Epithelial cell of esophagus (primary cell): ENCODE results near the gene ECPAS.
"Not testable (repeated sequence)": the region's sequence is repeated elsewhere in the genome, so short reads cannot be mapped to it uniquely, and the experiment has no call there.

ENCODE experiments used
- DNase-seq: peaks from one replicate; pipeline ENCODE4 v3.0.0; 2010; ENCODE audit warnings: low read depth
- H3K4me3 ChIP-seq: 2 replicates; pipeline ENCODE4 v1.5.1; 2011; ENCODE audit warnings: mild to moderate bottlenecking, low read length, control low read depth
- TF ChIP-seq, protein P1 (sequence below): IDR thresholded peaks from 2 replicates; pipeline ENCODE4 v1.5.1; 2011; ENCODE audit warnings: low read depth, mild to moderate bottlenecking, low read length, control low read depth, inconsistent platforms; ENCODE audit not compliant: insufficient read depth; ENCODE audit errors: missing control alignments

The ECPAS gene

GRCh38 chr9:111524731-111525055 lies 40.5 kb upstream of the ECPAS start:
- DNase-seq = no peak
- TF ChIP-seq, protein P1, sequence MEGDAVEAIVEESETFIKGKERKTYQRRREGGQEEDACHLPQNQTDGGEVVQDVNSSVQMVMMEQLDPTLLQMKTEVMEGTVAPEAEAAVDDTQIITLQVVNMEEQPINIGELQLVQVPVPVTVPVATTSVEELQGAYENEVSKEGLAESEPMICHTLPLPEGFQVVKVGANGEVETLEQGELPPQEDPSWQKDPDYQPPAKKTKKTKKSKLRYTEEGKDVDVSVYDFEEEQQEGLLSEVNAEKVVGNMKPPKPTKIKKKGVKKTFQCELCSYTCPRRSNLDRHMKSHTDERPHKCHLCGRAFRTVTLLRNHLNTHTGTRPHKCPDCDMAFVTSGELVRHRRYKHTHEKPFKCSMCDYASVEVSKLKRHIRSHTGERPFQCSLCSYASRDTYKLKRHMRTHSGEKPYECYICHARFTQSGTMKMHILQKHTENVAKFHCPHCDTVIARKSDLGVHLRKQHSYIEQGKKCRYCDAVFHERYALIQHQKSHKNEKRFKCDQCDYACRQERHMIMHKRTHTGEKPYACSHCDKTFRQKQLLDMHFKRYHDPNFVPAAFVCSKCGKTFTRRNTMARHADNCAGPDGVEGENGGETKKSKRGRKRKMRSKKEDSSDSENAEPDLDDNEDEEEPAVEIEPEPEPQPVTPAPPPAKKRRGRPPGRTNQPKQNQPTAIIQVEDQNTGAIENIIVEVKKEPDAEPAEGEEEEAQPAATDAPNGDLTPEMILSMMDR = no peak
- peak overlapping the region; percentile 75 for H3K4me3 ChIP-seq

DNA sequence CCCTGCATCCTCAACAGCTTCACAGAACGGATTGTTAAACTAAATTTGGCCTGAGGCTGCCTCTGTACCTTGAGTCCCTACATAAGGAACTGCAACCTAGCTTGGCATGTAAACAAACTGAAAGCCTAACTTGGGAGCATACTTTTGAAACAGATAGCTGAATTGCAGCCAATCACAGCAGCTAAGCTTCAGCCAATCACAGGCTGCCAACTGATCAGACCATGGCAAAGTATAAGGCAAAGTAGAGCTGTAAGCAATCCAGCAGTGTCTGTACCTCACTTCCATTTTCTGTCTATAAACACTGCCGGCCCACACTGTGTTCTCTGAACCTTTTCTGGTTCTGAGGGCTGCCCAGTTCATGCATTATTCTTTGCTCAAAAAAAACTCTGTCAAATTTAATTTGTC lies 31.9 kb upstream of the ECPAS start:
- peak; percentile 47 for DNase-seq
- no peak overlapping the region for H3K4me3 ChIP-seq
- TF ChIP-seq, protein P1 = no peak

- TF ChIP-seq, protein P1 = no peak
- DNase-seq = peak; percentile 75
- H3K4me3 ChIP-seq = no peak overlapping the region
Measured at GRCh38 chr9:111514967-111515366, 30.8 kb upstream of the ECPAS start.

DNA sequence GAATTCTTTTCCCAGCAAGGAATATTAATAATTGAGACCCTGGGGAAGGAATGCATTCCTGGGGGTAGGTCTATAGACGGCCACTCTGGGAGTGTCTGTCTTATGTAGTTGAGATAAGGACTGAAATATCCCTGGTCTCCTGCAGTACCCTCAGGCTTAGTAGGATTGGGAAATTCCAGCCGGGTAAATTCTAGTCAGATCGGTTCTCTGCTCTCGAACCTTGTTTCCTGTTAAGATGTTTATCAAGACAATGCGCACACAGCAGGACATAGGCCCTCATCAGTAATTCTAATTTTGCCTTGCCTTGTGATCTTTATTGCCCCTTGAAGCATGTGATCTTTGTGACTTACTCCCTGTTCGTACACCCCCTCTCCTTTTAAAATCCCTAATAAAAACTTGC lies 27.4 kb upstream of the ECPAS start:
- DNase-seq = not testable (repeated sequence)

DNA sequence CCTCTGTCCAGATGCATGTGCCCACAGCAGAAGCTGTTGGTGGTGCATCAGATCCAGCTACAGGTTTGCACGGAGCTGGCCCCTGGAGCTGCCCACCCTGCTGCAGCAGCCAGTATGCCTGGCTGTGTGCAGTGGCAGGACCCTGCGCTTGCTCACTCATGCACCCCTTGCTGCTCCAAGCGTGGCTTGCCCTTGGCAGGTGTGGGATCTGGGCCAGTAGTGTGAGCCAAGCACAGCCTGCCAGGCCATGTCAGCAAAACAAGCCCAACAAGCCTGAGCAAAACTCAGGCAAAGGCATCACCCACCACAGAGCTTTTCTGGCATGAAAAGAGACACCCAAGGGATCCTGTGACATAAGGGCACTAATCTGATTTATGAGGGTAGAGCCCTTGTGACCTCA lies 18.3 kb upstream of the ECPAS start:
- TF ChIP-seq, protein P1 = no peak
- no peak overlapping the region for H3K4me3 ChIP-seq
- peak; percentile 20 for DNase-seq

More for the DNA sequence above, 27.4 kb upstream of the ECPAS start:
- H3K4me3 ChIP-seq = not testable (repeated sequence)

DNA sequence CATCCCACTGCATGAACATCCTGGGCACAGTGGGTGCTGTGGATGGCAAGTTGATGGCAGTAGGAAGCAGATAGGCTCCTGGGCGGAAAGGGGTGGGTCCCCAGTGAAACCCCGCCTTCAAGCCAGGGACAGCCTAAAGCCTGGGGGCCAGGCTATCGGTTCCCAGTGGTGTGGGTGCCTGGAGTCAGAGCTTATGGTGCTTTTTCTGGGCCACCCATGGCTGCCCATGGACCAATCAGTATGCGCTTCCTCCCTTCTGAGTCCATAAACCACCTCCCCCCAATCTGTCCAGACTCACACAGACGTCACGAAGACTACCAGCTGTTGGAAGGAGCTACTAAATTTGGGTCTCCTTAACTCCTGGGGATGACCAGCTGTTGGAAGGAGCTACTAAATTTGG lies 17.5 kb upstream of the ECPAS start:
- H3K4me3 ChIP-seq = no peak overlapping the region
- no peak for DNase-seq
- TF ChIP-seq, protein P1 = no peak

- H3K4me3 ChIP-seq = no peak overlapping the region
- TF ChIP-seq, protein P1 = no peak
- DNase-seq = no peak
Measured at GRCh38 chr9:111501005-111501562, 16.9 kb upstream of the ECPAS start.

DNA sequence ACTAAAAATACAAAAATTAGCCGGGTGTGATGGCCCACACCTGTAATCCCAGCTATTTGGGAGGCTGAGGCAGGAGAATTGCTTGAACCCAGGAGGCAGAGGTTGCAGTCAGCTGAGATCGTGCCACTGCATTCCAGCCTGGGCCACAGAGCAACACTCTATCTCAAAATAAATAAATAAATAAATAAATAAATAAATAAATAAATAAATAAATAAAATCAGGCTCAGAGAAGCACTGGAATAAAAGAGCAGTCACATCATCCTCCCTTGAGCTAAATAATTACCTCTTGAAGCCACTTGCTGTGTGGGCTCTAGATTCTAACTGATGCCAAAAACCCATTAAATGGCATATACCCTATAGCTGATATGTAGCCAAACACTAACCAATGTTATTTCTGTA lies 13.0 kb upstream of the ECPAS start:
- not testable (repeated sequence) for DNase-seq, H3K4me3 ChIP-seq
